HepG2 (cell line): ENCODE data around the gene VEPH1. TPM values are rescaled to one million over a fixed set of nuclear protein-coding genes. Genes with fewer than 3 reads are reported as not detected.

Source experiments
- EEA1 ChIP-seq: sonication (generic); formaldehyde crosslinking; IDR thresholded peaks from 2 replicates; pipeline ENCODE4 v1.5.1; 2020; ENCODE audit warnings: mild to moderate bottlenecking, missing genetic modification reagents, borderline replicate concordance
- GABPA ChIP-seq, 2 experiments: IDR thresholded peaks; 2 replicates each; pipeline ENCODE4 v1.6.1; 2011 to 2016; ENCODE audit warnings: low read depth in 2 of 2, low read length in 1 of 2, missing biosample characterization in 1 of 2, missing genetic modification characterization in 1 of 2
- KIAA2018 ChIP-seq: sonication (generic); formaldehyde crosslinking; IDR thresholded peaks from 2 replicates; pipeline ENCODE4 v1.5.0; 2020; ENCODE audit warnings: mild to moderate bottlenecking, missing genetic modification reagents, borderline replicate concordance
- SMAD1 ChIP-seq: sonication (generic); formaldehyde crosslinking; IDR thresholded peaks from 2 replicates; pipeline ENCODE4 v1.4.0; 2020; ENCODE audit warnings: missing genetic modification reagents, low read depth, mild to moderate bottlenecking, borderline replicate concordance
- ZNF761 ChIP-seq: sonication (generic); formaldehyde crosslinking; conservative IDR thresholded peaks from 2 replicates; pipeline ENCODE4 v1.4.0; 2020; ENCODE audit warnings: mild to moderate bottlenecking, missing genetic modification reagents
- polyA plus RNA-seq, 8 experiments: library from polyadenylated mRNA; depleted of rRNA in 3 of 8; stranded (reverse) in 7 of 8; unstranded in 1 of 8; fragments of >200 nt; fragmentation: Illumina TruSeq in 4 of 8; extraction: Trizol in 4 of 8; gene quantifications; 2 replicates each; pipeline versions ENCODE4 v1.2.1 to v1.2.3, GENCODE V29; 2011 to 2016; ENCODE audit warnings: low read depth in 4 of 8, missing spikeins in 1 of 8, mixed read lengths in 1 of 8; ENCODE audit not compliant: insufficient read depth in 1 of 8
- total RNA-seq, 5 experiments: library from RNA; depleted of rRNA; stranded (reverse); fragments of >200 nt; fragmentation: Illumina TruSeq; extraction: Trizol; gene quantifications; 2 replicates each; pipeline ENCODE4 v1.2.3, GENCODE V29; 2016; ENCODE audit warnings: low read depth in 1 of 5
- TF ChIP-seq, protein P1 (sequence below): sonication (generic); formaldehyde crosslinking; IDR thresholded peaks from 2 replicates; pipeline ENCODE4 v1.4.0; 2020; ENCODE audit warnings: low read depth, missing genetic modification reagents

Gene VEPH1
- total and polyA plus RNA-seq, 2 of the 13 experiments (the other 11 are each of a cell fraction or from before 2014, with no cell fraction given): not detected

DNA sequence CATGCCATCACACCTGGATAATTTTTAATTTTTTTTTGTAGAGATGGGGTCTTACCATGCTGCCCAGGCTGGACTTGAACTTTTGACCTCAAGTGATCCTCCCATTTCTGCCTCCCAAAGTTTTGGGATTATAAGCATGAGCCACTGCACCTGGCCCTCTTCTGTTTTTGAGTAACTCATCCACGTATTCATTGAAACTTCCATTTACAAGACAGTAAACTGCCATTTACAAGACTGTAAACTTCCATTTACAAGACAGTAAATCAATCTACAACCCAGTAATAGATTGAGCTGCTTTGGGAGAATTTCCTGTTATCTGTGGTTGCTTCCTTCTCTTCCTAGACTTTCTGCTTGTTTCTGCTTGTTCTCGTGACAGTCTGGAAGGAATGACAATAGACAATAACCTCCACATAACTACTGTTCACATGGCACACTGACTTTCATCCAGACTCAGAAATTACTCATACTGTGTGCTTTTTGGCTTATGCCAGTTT is 228.5 kb downstream of the VEPH1 start (continued):
- no peak for TF ChIP-seq KIAA2018 (CRISPR knock-in tag)
- TF ChIP-seq EEA1 (CRISPR knock-in tag): no peak
- TF ChIP-seq, protein P1, sequence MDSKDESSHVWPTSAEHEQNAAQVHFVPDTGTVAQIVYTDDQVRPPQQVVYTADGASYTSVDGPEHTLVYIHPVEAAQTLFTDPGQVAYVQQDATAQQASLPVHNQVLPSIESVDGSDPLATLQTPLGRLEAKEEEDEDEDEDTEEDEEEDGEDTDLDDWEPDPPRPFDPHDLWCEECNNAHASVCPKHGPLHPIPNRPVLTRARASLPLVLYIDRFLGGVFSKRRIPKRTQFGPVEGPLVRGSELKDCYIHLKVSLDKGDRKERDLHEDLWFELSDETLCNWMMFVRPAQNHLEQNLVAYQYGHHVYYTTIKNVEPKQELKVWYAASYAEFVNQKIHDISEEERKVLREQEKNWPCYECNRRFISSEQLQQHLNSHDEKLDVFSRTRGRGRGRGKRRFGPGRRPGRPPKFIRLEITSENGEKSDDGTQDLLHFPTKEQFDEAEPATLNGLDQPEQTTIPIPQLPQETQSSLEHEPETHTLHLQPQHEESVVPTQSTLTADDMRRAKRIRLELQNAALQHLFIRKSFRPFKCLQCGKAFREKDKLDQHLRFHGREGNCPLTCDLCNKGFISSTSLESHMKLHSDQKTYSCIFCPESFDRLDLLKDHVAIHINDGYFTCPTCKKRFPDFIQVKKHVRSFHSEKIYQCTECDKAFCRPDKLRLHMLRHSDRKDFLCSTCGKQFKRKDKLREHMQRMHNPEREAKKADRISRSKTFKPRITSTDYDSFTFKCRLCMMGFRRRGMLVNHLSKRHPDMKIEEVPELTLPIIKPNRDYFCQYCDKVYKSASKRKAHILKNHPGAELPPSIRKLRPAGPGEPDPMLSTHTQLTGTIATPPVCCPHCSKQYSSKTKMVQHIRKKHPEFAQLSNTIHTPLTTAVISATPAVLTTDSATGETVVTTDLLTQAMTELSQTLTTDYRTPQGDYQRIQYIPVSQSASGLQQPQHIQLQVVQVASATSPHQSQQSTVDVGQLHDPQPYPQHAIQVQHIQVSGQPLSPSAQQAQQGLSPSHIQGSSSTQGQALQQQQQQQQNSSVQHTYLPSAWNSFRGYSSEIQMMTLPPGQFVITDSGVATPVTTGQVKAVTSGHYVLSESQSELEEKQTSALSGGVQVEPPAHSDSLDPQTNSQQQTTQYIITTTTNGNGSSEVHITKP: no peak
- no peak for TF ChIP-seq ZNF761
- no peak for TF ChIP-seq SMAD1 (CRISPR knock-in tag)
- TF ChIP-seq GABPA (IDR thresholded peaks at IDR 0.05; ENCODE audit: low read depth, low read length): no peak
- no peak for TF ChIP-seq GABPA (CRISPR knock-in tag; IDR thresholded peaks at IDR 0.05; ENCODE audit: low read depth)
